ENCODE measurements around the gene FPR1.

The FPR1 gene

GRCh38 chr19:51737389-51737788 is 14.3 kb downstream of the FPR1 start:
- no peak for DNase-seq (ENCODE audit: low spot score)

GRCh38 chr19:51735759-51736449 is 15.8 kb downstream of the FPR1 start:
- peak; percentile 82 for DNase-seq (ENCODE audit: low spot score)

GRCh38 chr19:51733742-51734522 is 17.7 kb downstream of the FPR1 start:
- no peak for DNase-seq (ENCODE audit: low spot score)

- DNase-seq (ENCODE audit: low spot score) = peak; percentile 72
Measured at GRCh38 chr19:51729781-51730180, 21.9 kb downstream of the FPR1 start.

- peak; percentile 83 for DNase-seq (ENCODE audit: low spot score)
Measured at GRCh38 chr19:51727349-51727880, 24.3 kb downstream of the FPR1 start.

GRCh38 chr19:51726049-51726448 is 25.6 kb downstream of the FPR1 start:
- peak; percentile 94 for DNase-seq (ENCODE audit: low spot score)

- peak; percentile 72 for DNase-seq (ENCODE audit: low spot score)
Measured at GRCh38 chr19:51724543-51724942, 27.1 kb downstream of the FPR1 start.

GRCh38 chr19:51722492-51722891 is 29.2 kb downstream of the FPR1 start:
- no peak for DNase-seq (ENCODE audit: low spot score)

GRCh38 chr19:51721905-51722304 is 29.8 kb downstream of the FPR1 start:
- DNase-seq (ENCODE audit: low spot score) = no peak

- no peak for DNase-seq (ENCODE audit: low spot score)
Measured at GRCh38 chr19:51719251-51719988, 32.3 kb downstream of the FPR1 start.

- DNase-seq (ENCODE audit: low spot score) = no peak
Measured at GRCh38 chr19:51716925-51717324, 34.8 kb downstream of the FPR1 start.

- DNase-seq (ENCODE audit: low spot score) = no peak
Measured at GRCh38 chr19:51715850-51716249, 35.8 kb downstream of the FPR1 start.

GRCh38 chr19:51714848-51715247 is 36.8 kb downstream of the FPR1 start:
- no peak for DNase-seq (ENCODE audit: low spot score)

GRCh38 chr19:51713319-51714285 is 38.1 kb downstream of the FPR1 start:
- no peak for DNase-seq (ENCODE audit: low spot score)

- DNase-seq (ENCODE audit: low spot score) = no peak
Measured at GRCh38 chr19:51712461-51713081, 39.1 kb downstream of the FPR1 start.

- no peak for DNase-seq (ENCODE audit: low spot score)
Measured at GRCh38 chr19:51711702-51712101, 40.0 kb downstream of the FPR1 start.

GRCh38 chr19:51710163-51710562 is 41.5 kb downstream of the FPR1 start:
- no peak for DNase-seq (ENCODE audit: low spot score)

GRCh38 chr19:51709575-51709974 is 42.1 kb downstream of the FPR1 start:
- no peak for DNase-seq (ENCODE audit: low spot score)

GRCh38 chr19:51708811-51709210 is 42.9 kb downstream of the FPR1 start:
- DNase-seq (ENCODE audit: low spot score) = no peak

GRCh38 chr19:51706885-51707284 is 44.8 kb downstream of the FPR1 start:
- DNase-seq (ENCODE audit: low spot score) = no peak

- no peak for DNase-seq (ENCODE audit: low spot score)
Measured at GRCh38 chr19:51706296-51706695, 45.4 kb downstream of the FPR1 start.

Data from AG20443 (cell line).